Natural killer cell treated with Interleukin-12 subunit alpha and Interleukin-12 subunit beta and Interleukin-15 and Interleukin-18, amount 100 ng/mL, for 72 hours (primary cell): Measurements from ENCODE around the gene ACLY. TPM values are rescaled to one million over a fixed set of nuclear protein-coding genes. Genes with fewer than 3 reads are reported as not detected.

Experiments
- ATAC-seq, 2 donors: fragments of 150-1000 bp; cut with Tn5 transposase in 1 of 2; sonication (Bioruptor Pico), chemical (Tn5 transposase) in 1 of 2; 2 replicates each; pipeline ENCODE4 v1.10.0; 2021
- DNase-seq: peaks from one replicate; pipeline ENCODE4 v3.0.0; 2022; ENCODE audit warnings: low spot score
- H3K27ac Mint-ChIP-seq, 2 donors: 1 replicate in 1 of 2; 2 replicates in 1 of 2; pipeline ENCODE4 v1.8.0; 2022; ENCODE audit warnings: mixed read lengths in 2 of 2, mild to moderate bottlenecking in 1 of 2, moderate library complexity in 1 of 2
- H3K27me3 Mint-ChIP-seq, 2 donors: 1 replicate in 1 of 2; 2 replicates in 1 of 2; pipeline ENCODE4 v1.8.0; 2022; ENCODE audit warnings: mixed read lengths in 2 of 2
- H3K36me3 Mint-ChIP-seq: one replicate; pipeline ENCODE4 v1.8.0; 2022; ENCODE audit warnings: mixed read lengths
- H3K4me1 Mint-ChIP-seq, 2 donors: 1 replicate in 1 of 2; 2 replicates in 1 of 2; pipeline ENCODE4 v1.8.0; 2022; ENCODE audit warnings: low read depth in 2 of 2, mixed read lengths in 2 of 2, mild to moderate bottlenecking in 1 of 2
- H3K4me3 Mint-ChIP-seq: one replicate; pipeline ENCODE4 v1.8.0; 2022; ENCODE audit warnings: mixed read lengths
- H3K9me3 Mint-ChIP-seq: 2 replicates; pipeline ENCODE4 v1.8.0; 2022; ENCODE audit warnings: mixed read lengths
- total RNA-seq, 2 donors: library from RNA; stranded (reverse); gene quantifications; one replicate each; pipeline ENCODE4 v1.2.3, GENCODE V29; 2022

Gene ACLY
- total RNA-seq, result 100 to 1,000 TPM; 200 to 243 TPM

GRCh38 chr17:41918314-41919164 is at the start of gene ACLY:
Gene ACLY, minus strand, starts transcription at chr17:41918951. Its CDS starts 5,078 bp downstream, at chr17:41913873.
- DNase-seq (peak; percentile 98), ATAC-seq (peak; percentile 100)
- Mint-ChIP-seq H3K36me3 (no peaks in the 10 kb centered on the region), H3K27me3 (no peaks in the 10 kb centered on the region), H3K9me3 (no peaks in the 10 kb centered on the region), H3K4me1 (peaks cover 23 to 24% of the 10 kb centered on the region in 2 donors), H3K27ac (peak within 1 kb of the TSS; percentile 82 to 83), H3K4me3 (peak within 1 kb of the TSS; percentile 94)

GRCh38 chr17:41967921-41968578 is 49.3 kb upstream of the ACLY start:
- peaks cover 24 to 30% of the 10 kb centered on the region in 2 donors for H3K4me1 Mint-ChIP-seq
- no peaks in the 10 kb centered on the region for H3K27me3 Mint-ChIP-seq
- H3K36me3 Mint-ChIP-seq, result no peaks in the 10 kb centered on the region
- peak overlapping the region; percentile 77 for H3K4me3 Mint-ChIP-seq
- no peak for DNase-seq
- no peak for ATAC-seq
- H3K9me3 Mint-ChIP-seq, result no peaks in the 10 kb centered on the region
- H3K27ac Mint-ChIP-seq, result peak overlapping the region; percentile 54 to 64

DNA sequence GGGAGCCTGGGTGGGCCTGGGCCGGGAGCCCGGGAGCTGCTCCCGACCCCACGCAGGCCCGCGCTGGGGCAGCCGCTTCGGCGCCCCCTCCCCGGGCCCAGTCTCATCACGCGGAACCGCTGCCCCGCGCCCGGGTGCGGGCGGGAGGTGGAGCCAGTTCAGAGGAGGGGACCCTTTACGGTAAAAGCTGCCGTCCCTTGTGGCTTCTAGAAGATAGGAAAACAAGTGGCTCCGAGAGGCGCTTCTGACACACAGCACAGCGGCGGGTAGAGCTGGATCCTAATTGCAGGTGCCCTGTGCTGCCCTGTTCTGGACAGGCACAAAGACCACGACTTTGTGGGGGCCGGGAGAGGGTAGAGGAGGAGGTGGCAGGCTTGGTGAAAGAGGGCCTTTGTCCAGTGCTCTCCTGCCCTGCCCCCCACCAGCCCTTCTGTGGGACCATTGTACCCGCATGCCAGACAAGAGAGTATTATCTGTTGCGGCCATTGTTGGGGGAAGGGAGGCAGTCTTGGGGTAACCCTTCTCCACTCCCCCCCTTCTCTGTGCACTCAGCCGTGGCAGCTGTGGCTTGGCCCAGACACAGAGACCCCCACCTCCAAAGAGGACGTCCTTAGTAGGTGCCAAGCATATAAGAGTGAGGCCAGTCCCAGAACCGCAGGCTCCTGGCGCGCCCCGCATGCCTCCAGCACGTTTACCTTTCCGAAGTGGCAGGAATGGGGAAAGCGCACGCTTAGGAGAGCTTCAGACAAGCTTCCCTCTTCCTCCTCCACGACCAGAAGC is 48.6 kb upstream of the ACLY start:
- no peaks in the 10 kb centered on the region for H3K27me3 Mint-ChIP-seq
- peak overlapping the region; percentile 77 for H3K4me3 Mint-ChIP-seq
- peaks cover 24% of the 10 kb centered on the region in 2 donors for H3K4me1 Mint-ChIP-seq
- H3K9me3 Mint-ChIP-seq, result no peaks in the 10 kb centered on the region
- DNase-seq (no peak), ATAC-seq (peak; percentile 34 to 39)
- peak overlapping the region; percentile 56 to 64 for H3K27ac Mint-ChIP-seq
- H3K36me3 Mint-ChIP-seq, result no peaks in the 10 kb centered on the region

DNA sequence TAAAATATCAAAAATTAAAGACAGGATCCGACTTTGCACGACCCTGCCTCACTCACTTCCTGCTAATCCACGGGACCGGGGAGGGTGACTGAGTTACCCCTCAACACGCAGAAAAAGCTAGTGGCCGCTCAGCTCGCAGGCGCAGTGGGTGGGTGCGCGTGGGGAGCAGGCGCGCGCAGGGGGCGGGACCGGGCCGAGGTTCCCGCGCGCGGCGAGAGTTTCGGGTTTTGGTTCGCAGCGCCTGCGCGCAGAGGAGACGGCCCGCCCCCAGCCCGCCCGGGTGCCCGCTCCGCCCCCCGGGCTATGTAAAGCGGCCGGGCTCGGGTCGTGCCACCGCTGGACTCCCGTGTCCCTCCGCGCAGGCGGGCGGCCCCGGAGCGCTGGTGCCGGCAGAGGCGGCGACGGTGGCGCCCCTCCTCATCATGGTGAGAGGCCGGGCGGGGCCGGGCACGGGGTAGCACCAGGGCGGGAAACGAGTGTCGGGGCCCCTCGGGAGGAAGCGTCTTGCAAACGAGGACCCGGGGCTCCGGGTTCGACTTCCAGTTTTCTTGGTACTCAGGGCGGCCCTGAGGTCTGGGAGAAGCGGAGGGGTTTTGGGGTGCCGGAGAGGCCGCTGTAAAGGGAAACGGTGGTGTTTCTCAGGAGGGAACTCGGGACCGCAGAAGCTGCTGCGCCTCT is 47.9 kb upstream of the ACLY start, which contains the start of gene CNP:
CNP (plus strand) TSS at position 333 of the 678 bp plus-strand sequence; CDS start at position 423, 90 bp downstream.
- Mint-ChIP-seq H3K9me3 (no peaks in the 10 kb centered on the region), H3K27ac (peak within 1 kb of the TSS; percentile 55 to 65), H3K36me3 (no peaks in the 10 kb centered on the region), H3K4me3 (peak within 1 kb of the TSS; percentile 77), H3K27me3 (no peaks in the 10 kb centered on the region), H3K4me1 (peaks cover 23 to 24% of the 10 kb centered on the region in 2 donors)
- DNase-seq, result peak; percentile 93
- peak; percentile 93 to 95 for ATAC-seq

GRCh38 chr17:41965694-41966462 is 47.1 kb upstream of the ACLY start:
- no peaks in the 10 kb centered on the region for H3K9me3 Mint-ChIP-seq
- peaks cover 19 to 24% of the 10 kb centered on the region in 2 donors for H3K4me1 Mint-ChIP-seq
- no peaks in the 10 kb centered on the region for H3K36me3 Mint-ChIP-seq
- peak overlapping the region; percentile 4 to 65 for H3K27ac Mint-ChIP-seq
- peak overlapping the region; percentile 77 for H3K4me3 Mint-ChIP-seq
- ATAC-seq, result peak; percentile 39 to 45
- no peaks in the 10 kb centered on the region for H3K27me3 Mint-ChIP-seq
- no peak for DNase-seq

DNA sequence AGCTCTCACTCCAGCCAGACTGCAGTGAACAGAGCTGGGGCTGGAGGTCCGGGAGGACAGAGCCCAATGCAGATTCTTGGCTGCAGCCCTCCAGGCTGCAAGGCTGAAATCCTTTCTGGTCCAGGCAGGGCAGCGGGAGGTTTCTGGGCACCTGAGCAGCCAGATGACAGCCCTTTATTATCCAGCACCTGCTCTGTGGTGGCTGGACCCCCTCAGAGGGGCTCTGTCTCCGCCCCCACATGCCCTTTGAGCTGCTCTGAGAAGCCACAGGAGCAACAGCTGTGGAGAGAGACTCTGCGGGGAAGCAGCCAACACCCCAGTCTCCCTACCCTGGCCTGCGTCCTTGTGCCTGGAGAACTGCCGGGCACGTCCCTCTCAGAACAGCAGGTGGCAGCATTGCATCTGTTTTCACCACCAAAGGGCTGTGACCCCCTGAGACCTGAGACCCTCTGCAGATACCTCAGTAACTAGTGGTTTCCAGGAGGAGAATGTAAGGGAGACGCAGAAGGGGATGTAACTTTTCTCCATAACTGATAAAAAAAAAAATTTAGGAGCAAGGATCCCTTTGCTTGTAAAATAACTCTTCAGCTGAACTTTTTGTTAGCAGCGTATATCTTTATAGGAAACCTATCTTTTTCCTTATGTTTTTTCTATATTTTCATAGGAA is 44.1 kb upstream of the ACLY start:
- ATAC-seq (peak in 1 of 2 donors; percentile 21), DNase-seq (peak; percentile 75)
- Mint-ChIP-seq H3K4me1 (peaks cover 17 to 20% of the 10 kb centered on the region in 2 donors), H3K36me3 (no peaks in the 10 kb centered on the region), H3K27ac (no peak overlapping the region), H3K4me3 (no peak overlapping the region), H3K27me3 (no peaks in the 10 kb centered on the region), H3K9me3 (no peaks in the 10 kb centered on the region)

- Mint-ChIP-seq H3K9me3 (no peaks in the 10 kb centered on the region), H3K36me3 (no peaks in the 10 kb centered on the region), H3K4me3 (no peak overlapping the region), H3K27ac (no peak overlapping the region), H3K27me3 (no peaks in the 10 kb centered on the region), H3K4me1 (peaks cover 12 to 16% of the 10 kb centered on the region in 2 donors)
- DNase-seq (no peak), ATAC-seq (no peak)
Observed at GRCh38 chr17:41962111-41962510, 43.4 kb upstream of the ACLY start.

GRCh38 chr17:41959336-41960095 is 40.8 kb upstream of the ACLY start:
- Mint-ChIP-seq H3K27ac (no peak overlapping the region), H3K4me3 (no peak overlapping the region), H3K4me1 (no peaks in the 10 kb centered on the region), H3K27me3 (no peaks in the 10 kb centered on the region), H3K9me3 (no peaks in the 10 kb centered on the region), H3K36me3 (no peaks in the 10 kb centered on the region)
- ATAC-seq (no peak), DNase-seq (no peak)

- Mint-ChIP-seq H3K27ac (no peak overlapping the region), H3K9me3 (no peaks in the 10 kb centered on the region), H3K27me3 (no peaks in the 10 kb centered on the region), H3K4me1 (no peaks in the 10 kb centered on the region), H3K36me3 (no peaks in the 10 kb centered on the region), H3K4me3 (no peak overlapping the region)
- ATAC-seq (no peak), DNase-seq (no peak)
Observed at GRCh38 chr17:41959030-41959335, 40.2 kb upstream of the ACLY start.

GRCh38 chr17:41957869-41958439 is 39.2 kb upstream of the ACLY start:
- no peaks in the 10 kb centered on the region for H3K27me3 Mint-ChIP-seq
- ATAC-seq (no peak), DNase-seq (no peak)
- H3K4me3 Mint-ChIP-seq, result no peak overlapping the region
- H3K36me3 Mint-ChIP-seq, result no peaks in the 10 kb centered on the region
- no peak overlapping the region for H3K27ac Mint-ChIP-seq
- H3K9me3 Mint-ChIP-seq, result no peaks in the 10 kb centered on the region
- H3K4me1 Mint-ChIP-seq, result no peaks in the 10 kb centered on the region

GRCh38 chr17:41957031-41957868 is 38.5 kb upstream of the ACLY start:
- no peak for DNase-seq
- no peak for ATAC-seq
- Mint-ChIP-seq H3K27ac (no peak overlapping the region), H3K9me3 (no peaks in the 10 kb centered on the region), H3K27me3 (no peaks in the 10 kb centered on the region), H3K36me3 (no peaks in the 10 kb centered on the region), H3K4me1 (no peaks in the 10 kb centered on the region), H3K4me3 (no peak overlapping the region)
